K562 (cell line): ENCODE data around the gene MYO18A. TPM values are rescaled to one million over a fixed set of nuclear protein-coding genes. Genes with fewer than 3 reads are reported as not detected.

Source experiments
- ATAC-seq: fragments of 200-7000 bp; cut with Tn5 transposase; 3 replicates; pipeline ENCODE4 v1.9.1; 2020; ENCODE audit warnings: moderate library complexity
- BruUV-seq: library from RNA; stranded (reverse); fragments of 400-500 nt; replicated peaks from 2 replicates; lab custom pipeline; 2021; lab: Mats Ljungman, UMichigan
- CTCF ChIA-PET: fragments of 300-600 bp; formaldehyde crosslinking; extraction: SDS; loops from one replicate; lab custom pipeline; 2021; ENCODE audit warnings: low intra/inter-chr PET ratio; lab: Yijun Ruan, JAX
- POLR2A ChIA-PET: fragments of 300-600, 350-650 bp; sonication (Branson Sonifier 250); formaldehyde crosslinking; extraction: SDS; loops from one replicate; lab custom pipeline; 2021; ENCODE audit warnings: antibody characterized with exemption, inconsistent platforms; lab: Yijun Ruan, JAX
- DNase-seq, 4 experiments: peaks; one replicate each; pipeline versions ENCODE4 v3.0.0 to v3.0.0-alpha.2; 2011 to 2018; ENCODE audit warnings: low spot score in 3 of 4, mixed read lengths in 3 of 4; ENCODE audit errors: extremely low read depth in 1 of 4
- FAIRE-seq: peaks from 2 replicates; lab custom pipeline; 2011; peaks lifted over from hg19 to GRCh38; lab: Jason Lieb, UNC
- H2AFZ ChIP-seq: 2 replicates; pipeline ENCODE4 v1.6.0; 2011; ENCODE audit warnings: low read depth, low read length, control low read depth, inconsistent platforms
- H3K27ac ChIP-seq: fragments of 200-600 bp; 3 replicates; pipeline ENCODE4 v1.8.0; 2011; ENCODE audit warnings: low read depth, mild to moderate bottlenecking, control low read depth, inconsistent platforms, low read length, moderate library complexity, mixed read lengths; ENCODE audit errors: extremely low read depth
- H3K27me3 ChIP-seq, 2 experiments: fragments of 300-600 bp in 1 of 2; 2 replicates in 1 of 2; 3 replicates in 1 of 2; pipeline versions ENCODE4 v1.6.0 to v1.8.0; 2011; ENCODE audit warnings: inconsistent platforms in 2 of 2, low read length in 2 of 2, mild to moderate bottlenecking in 1 of 2, mixed read lengths in 1 of 2, moderate library complexity in 1 of 2; ENCODE audit not compliant: control insufficient read depth in 2 of 2, insufficient read depth in 2 of 2
- H3K36me3 ChIP-seq: fragments of 300-600 bp; 3 replicates; pipeline ENCODE4 v1.8.0; 2011; ENCODE audit warnings: mild to moderate bottlenecking, low read length, inconsistent platforms; ENCODE audit not compliant: control insufficient read depth, insufficient read depth
- H3K4me1 ChIP-seq, 2 experiments: fragments of 200-600 bp in 1 of 2; replicated peaks in 1 of 2; 2 replicates in 1 of 2; 3 replicates in 1 of 2; pipeline versions ENCODE4 v1.5.1 to v1.8.0; 2011; ENCODE audit warnings: inconsistent platforms in 2 of 2, low read length in 2 of 2, mild to moderate bottlenecking in 1 of 2, mixed read lengths in 1 of 2, moderate library complexity in 1 of 2; ENCODE audit not compliant: control insufficient read depth in 2 of 2, insufficient read depth in 2 of 2
- H3K4me2 ChIP-seq: 2 replicates; pipeline ENCODE4 v1.6.1; 2011; ENCODE audit warnings: low read length, control low read depth, inconsistent platforms, mixed read lengths; ENCODE audit not compliant: insufficient read depth
- H3K4me3 ChIP-seq: fragments of 200-600 bp; sonication (generic), shearing (Covaris generic); 2 replicates; pipeline ENCODE4 v1.5.1; 2016; ENCODE audit warnings: control low read depth, inconsistent platforms
- H3K79me2 ChIP-seq: fragments of 200-600 bp; 3 replicates; pipeline ENCODE4 v1.8.0; 2011; ENCODE audit warnings: low read length, inconsistent platforms; ENCODE audit not compliant: control insufficient read depth, insufficient read depth
- H3K9ac ChIP-seq, 2 experiments: 2 replicates each; pipeline versions ENCODE4 v1.6.0 to v1.6.1; 2011; ENCODE audit warnings: low read depth in 2 of 2, low read length in 2 of 2, control low read depth in 1 of 2, inconsistent platforms in 1 of 2, mild to moderate bottlenecking in 1 of 2, mixed read lengths in 1 of 2; ENCODE audit not compliant: insufficient read depth in 1 of 2
- H3K9me1 ChIP-seq: one replicate; pipeline ENCODE4 v1.6.0; 2011; ENCODE audit warnings: inconsistent platforms, mild to moderate bottlenecking, low read length, moderate library complexity; ENCODE audit not compliant: control insufficient read depth, insufficient read depth
- H3K9me3 ChIP-seq: replicated peaks from 2 replicates; pipeline ENCODE4 v1.5.1; 2011; ENCODE audit warnings: low read depth, low read length, inconsistent platforms; ENCODE audit not compliant: control insufficient read depth, insufficient read depth
- H4K20me1 ChIP-seq: replicated peaks from 2 replicates; pipeline ENCODE4 v1.6.1; 2011; ENCODE audit warnings: low read length, inconsistent platforms, mixed read lengths; ENCODE audit not compliant: control insufficient read depth, insufficient read depth
- CBFA2T3 ChIP-seq: fragments of 450-650 bp; IDR thresholded peaks from 2 replicates; pipeline ENCODE4 v1.6.1; 2017
- CEBPB ChIP-seq: fragments of 450-650 bp; IDR thresholded peaks from 2 replicates; pipeline ENCODE4 v1.6.1; 2016; ENCODE audit warnings: missing genetic modification characterization, missing compliant biosample characterization
- CTCFL ChIP-seq: IDR thresholded peaks from 2 replicates; pipeline ENCODE4 v1.6.1; 2011; ENCODE audit warnings: borderline replicate concordance, low read depth, mild to moderate bottlenecking, moderate library complexity, low read length; ENCODE audit not compliant: insufficient read depth, poor library complexity, severe bottlenecking
- DDX20 ChIP-seq: fragments of 450-650 bp; IDR thresholded peaks from 2 replicates; pipeline ENCODE4 v1.6.1; 2016; ENCODE audit warnings: missing genetic modification characterization, low read depth, mild to moderate bottlenecking, missing compliant biosample characterization, moderate library complexity
- HIVEP1 ChIP-seq: fragments of 250-450 bp; sonication (Bioruptor Pico); IDR thresholded peaks from 2 replicates; pipeline ENCODE4 v1.4.0; 2020; ENCODE audit warnings: mild to moderate bottlenecking
- MEF2D ChIP-seq: conservative IDR thresholded peaks from 2 replicates; pipeline ENCODE4 v1.6.1; 2016; ENCODE audit warnings: low read depth, missing genetic modification characterization, missing compliant biosample characterization
- NFATC3 ChIP-seq: fragments of 450-650 bp; IDR thresholded peaks from 2 replicates; pipeline ENCODE4 v1.6.1; 2017; ENCODE audit warnings: mild to moderate bottlenecking
- NFIC ChIP-seq: fragments of 450-650 bp; IDR thresholded peaks from 2 replicates; pipeline ENCODE4 v1.6.1; 2017; ENCODE audit warnings: mild to moderate bottlenecking, inconsistent platforms
- SMAD4 ChIP-seq: fragments of 250-450 bp; sonication (Bioruptor Pico); conservative IDR thresholded peaks from 2 replicates; pipeline ENCODE4 v1.8.0; 2021; ENCODE audit warnings: inconsistent platforms, mild to moderate bottlenecking, moderate library complexity
- THAP7 ChIP-seq: fragments of 250-450 bp; sonication (Bioruptor Pico); IDR thresholded peaks from 2 replicates; pipeline ENCODE4 v1.5.0; 2021
- ZNF263 ChIP-seq: sonication (generic); formaldehyde crosslinking; IDR thresholded peaks from 2 replicates; pipeline ENCODE4 v1.8.0; 2022; ENCODE audit warnings: mild to moderate bottlenecking, missing genetic modification reagents, borderline replicate concordance
- ZNF436 ChIP-seq: fragments of 250-450, 450-650 bp; sonication (Bioruptor Pico); formaldehyde crosslinking; IDR thresholded peaks from 2 replicates; pipeline ENCODE4 v1.7.0; 2020; ENCODE audit warnings: mild to moderate bottlenecking
- WGBS: fragments of 100-300 bp; shearing (Covaris generic); methylation state at CpG from one replicate; pipeline ENCODE4 v1.1.6; 2016; ENCODE audit warnings: low coverage, mixed read lengths; ENCODE audit not compliant: insufficient coverage; ENCODE audit errors: missing lambda C conversion rate; 5-methylcytosine and 5-hydroxymethylcytosine counted together
- in situ Hi-C: fragments of 300-500 bp; cut with MboI; formaldehyde crosslinking; loops from 4 replicates; pipeline ENCODE4 v1.15.0; 2018; ENCODE audit warnings: inconsistent platforms, mixed read lengths
- intact Hi-C: fragments of 100-400 bp; cut with micrococcal nuclease; formaldehyde crosslinking; loops from 2 replicates; pipeline ENCODE4 v1.14.2; 2022
- polyA plus RNA-seq, 8 experiments: library from polyadenylated mRNA; depleted of rRNA in 4 of 8; stranded (reverse) in 5 of 8; unstranded in 3 of 8; fragments of >200 nt; fragmentation: Nextera tagmentation in 2 of 8; fragmentation: Illumina TruSeq in 1 of 8; extraction: Ambion mirVana in 2 of 8; extraction: Trizol in 1 of 8; gene quantifications; 2 replicates each; pipeline versions ENCODE4 v1.2.1 to v1.2.3, GENCODE V29; 2011 to 2014; ENCODE audit warnings: inconsistent platforms in 1 of 8, missing spikeins in 1 of 8
- total RNA-seq, 7 experiments: library from RNA; depleted of rRNA in 6 of 7; stranded (reverse); fragments of >200 nt in 6 of 7; fragmentation: Illumina TruSeq in 2 of 7; extraction: Trizol in 2 of 7; gene quantifications; 2 replicates each; pipeline versions ENCODE4 v1.2.1 to v1.2.3, GENCODE V29; 2011 to 2021; ENCODE audit warnings: low replicate concordance in 1 of 7

Gene MYO18A
- total and polyA plus RNA-seq, 9 of the 15 experiments (the other 6 are each of a cell fraction or from before 2014, with no cell fraction given), result 2.5 to 65.4 (median 17.1) TPM

GRCh38 chr17:29180788-29181160 is 576 bp upstream of the MYO18A start:
- no peak for DNase-seq
- in situ Hi-C loops, result loop anchor here (5.0 kb wide), 1 partner anchor 33 kb away; no protein-coding TSS in a partner anchor
- intact Hi-C loops, result no loop called here

DNA sequence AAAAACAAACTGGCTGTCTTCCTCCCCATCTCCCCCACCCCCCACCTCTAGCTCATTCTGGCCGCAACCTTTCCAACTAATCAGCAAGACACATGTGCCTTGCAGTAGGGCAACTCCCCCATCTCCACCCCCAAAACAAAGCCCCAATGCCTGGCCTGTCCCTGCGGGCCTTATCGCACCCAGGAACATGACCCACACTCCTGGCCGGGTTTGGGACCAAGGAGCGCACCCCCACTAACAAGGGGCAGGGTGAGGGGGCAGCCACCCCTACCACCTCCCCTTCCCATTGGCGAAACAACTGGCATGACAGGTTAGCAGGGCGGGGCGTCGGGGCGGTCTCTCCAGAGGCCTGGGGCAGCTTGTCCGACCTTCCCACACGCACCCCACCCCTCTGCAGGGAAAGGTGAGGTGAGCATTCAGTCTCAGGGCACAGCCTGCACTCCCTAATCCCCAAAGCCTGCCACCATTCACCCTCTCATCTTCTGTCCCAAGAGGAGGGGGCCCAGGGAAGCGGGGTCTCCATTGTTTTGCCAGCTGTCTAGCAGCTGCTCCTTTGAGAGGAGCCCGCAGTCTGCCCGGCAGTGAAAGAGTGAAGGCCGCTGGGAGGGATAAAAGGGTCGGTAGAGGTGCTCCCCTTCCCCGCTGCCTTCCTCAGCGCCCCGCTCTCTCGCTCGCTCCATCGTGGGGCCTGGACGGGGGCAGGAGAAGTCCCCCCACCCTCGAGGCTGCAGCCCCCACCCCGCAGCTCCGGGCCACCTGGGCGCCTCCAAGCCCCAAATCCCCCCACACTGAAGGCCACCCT is 765 bp downstream of the MYO18A start:
- ChIA-PET POLR2A (interaction anchor here (0.6 to 6.6 kb wide), 14 partner anchors 8 to 545 kb away, joined by 3 to 74 read pairs (median 3); partner anchors contain the start of genes NUFIP2 and RPL23A), CTCF (interaction anchor here (0.7 to 1.6 kb wide), 3 partner anchors 30 to 123 kb away, joined by 3 to 5 read pairs (median 4); no protein-coding TSS in a partner anchor)
- 1% methylated on average over 21 of the region's 28 CpGs for WGBS
- no TSS peak for BruUV-seq
- Histone ChIP-seq H4K20me1 (no peaks in the 10 kb centered on the region), H3K9ac (peak overlapping the region; percentile 90 to 92), H3K4me1 (peaks cover 30 to 50% of the 10 kb centered on the region in 2 experiments), H3K27ac (peak overlapping the region; percentile 97), H2AFZ (peak overlapping the region; percentile 51), H3K4me2 (peak overlapping the region; percentile 96), H3K36me3 (no peaks in the 10 kb centered on the region), H3K4me3 (peak overlapping the region; percentile 49), H3K9me1 (no peaks in the 10 kb centered on the region), H3K79me2 (peaks cover 52% of the 10 kb centered on the region), H3K9me3 (0 out of 2 replicates have a peak, but pooled peaks cover 1% of the 10 kb centered on the region), H3K27me3 (no peaks in the 10 kb centered on the region)
- DNase-seq, result peak; percentile 87 to 97 (median 90)
- in situ Hi-C loops, result loop anchor here (5.0 kb wide), 1 partner anchor 32 kb away; no protein-coding TSS in a partner anchor
- intact Hi-C loops, result loop anchor here (1.0 to 2.0 kb wide), 2 partner anchors 17 to 31 kb away; no protein-coding TSS in a partner anchor
- peak; percentile 98 for FAIRE-seq
- ATAC-seq, result peak; percentile 73
- peak; percentile 52; the same call in 1 of the 2 replicates for TF ChIP-seq ZNF263 (CRISPR knock-in tag)
- no peak for TF ChIP-seq CTCFL
- peak; percentile 75 for TF ChIP-seq NFIC
- peak; percentile 47; the same call in 1 of the 2 replicates for TF ChIP-seq SMAD4 (CRISPR knock-in tag)
- no peak for TF ChIP-seq THAP7 (CRISPR knock-in tag)
- peak; percentile 97 for TF ChIP-seq CBFA2T3
- TF ChIP-seq HIVEP1 (CRISPR knock-in tag), result no peak
- TF ChIP-seq CEBPB (tag), result no peak
- no peak for TF ChIP-seq MEF2D (tag)

More at GRCh38 chr17:29180788-29181160, 576 bp upstream of the MYO18A start:
- H3K4me1 ChIP-seq, result peaks cover 30 to 40% of the 10 kb centered on the region in 2 experiments
- H4K20me1 ChIP-seq, result no peaks in the 10 kb centered on the region
- peaks cover 40% of the 10 kb centered on the region for H3K79me2 ChIP-seq
- peak overlapping the region; percentile 96 for H3K4me2 ChIP-seq
- peak overlapping the region; percentile 59 to 93 for H3K9ac ChIP-seq
- peak overlapping the region; percentile 49; the same call in 1 of the 2 replicates for H3K4me3 ChIP-seq
- peak overlapping the region; percentile 95 for H2AFZ ChIP-seq
- CTCF ChIA-PET, result interaction anchor here (0.9 to 1.6 kb wide), 2 partner anchors 32 to 37 kb away, joined by 3 to 5 read pairs; no protein-coding TSS in a partner anchor
- ATAC-seq (no peak), FAIRE-seq (no peak)
- H3K27ac ChIP-seq, result peak overlapping the region; percentile 47; the same call in 2 of the 3 replicates
- H3K36me3 ChIP-seq, result no peaks in the 10 kb centered on the region
- no TSS peak for BruUV-seq
- H3K9me1 ChIP-seq, result no peaks in the 10 kb centered on the region
- 61% methylated on average over 4 of the region's 4 CpGs for WGBS
- POLR2A ChIA-PET, result interaction anchor here (1.5 to 6.6 kb wide), 3 partner anchors 13 to 21 kb away, joined by 4 to 74 read pairs (median 9); no protein-coding TSS in a partner anchor
- no peak for TF ChIP-seq ZNF436 (CRISPR knock-in tag)
- TF ChIP-seq DDX20 (tag), result no peak
- no peak for TF ChIP-seq NFATC3
- H3K9me3 ChIP-seq, result 0 out of 2 replicates have a peak, but pooled peaks cover 1% of the 10 kb centered on the region
- no peaks in the 10 kb centered on the region for H3K27me3 ChIP-seq
